GM06990 (cell line): Measurements from ENCODE around the gene TMC1.

Experiments
- DNase-seq: peaks from one replicate; pipeline ENCODE4 v3.0.0-alpha.2; 2011; ENCODE audit not compliant: insufficient read length; ENCODE audit errors: extremely low read depth
- H3K27me3 ChIP-seq: replicated peaks from 2 replicates; pipeline ENCODE4 v1.6.0; 2011; ENCODE audit warnings: low read length; ENCODE audit not compliant: control insufficient read depth, insufficient read depth
- H3K36me3 ChIP-seq: 2 replicates; pipeline ENCODE4 v1.5.1; 2011; ENCODE audit warnings: low read length; ENCODE audit not compliant: control insufficient read depth, insufficient read depth
- H3K4me3 ChIP-seq: replicated peaks from 2 replicates; pipeline ENCODE4 v1.5.1; 2011; ENCODE audit warnings: low read depth, mild to moderate bottlenecking, control low read depth, low read length
- TF ChIP-seq, protein P1 (sequence below): IDR thresholded peaks from 2 replicates; pipeline ENCODE4 v1.5.1; 2011; ENCODE audit warnings: low read length, control low read depth, mild to moderate bottlenecking, inconsistent platforms; ENCODE audit not compliant: insufficient read depth, poor library complexity, severe bottlenecking

The TMC1 gene

DNA sequence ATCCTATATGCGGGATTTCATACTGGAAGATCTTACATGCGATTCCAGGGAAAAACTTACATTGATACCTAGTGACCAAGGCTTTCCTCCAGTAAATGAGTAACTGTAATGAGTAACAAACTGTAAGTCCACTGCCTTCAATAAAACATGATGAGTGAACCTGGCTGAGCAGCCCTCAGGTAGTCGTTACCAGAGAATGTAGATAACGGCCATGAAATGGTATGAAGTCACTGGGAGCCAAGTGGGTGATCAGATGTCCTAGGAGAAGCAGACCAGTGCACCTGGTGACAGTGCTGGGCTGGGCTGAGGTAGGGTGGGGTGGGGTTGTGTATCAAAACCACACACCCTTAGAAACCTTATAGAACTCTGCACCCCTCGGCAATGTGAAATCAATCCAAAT lies 227.9 kb downstream of the TMC1 start:
- Histone ChIP-seq H3K36me3 (no peaks in the 10 kb centered on the region), H3K4me3 (no peak overlapping the region), H3K27me3 (no peaks in the 10 kb centered on the region; the same call in none of the 2 replicates)
- DNase-seq, result no peak
- TF ChIP-seq, protein P1, sequence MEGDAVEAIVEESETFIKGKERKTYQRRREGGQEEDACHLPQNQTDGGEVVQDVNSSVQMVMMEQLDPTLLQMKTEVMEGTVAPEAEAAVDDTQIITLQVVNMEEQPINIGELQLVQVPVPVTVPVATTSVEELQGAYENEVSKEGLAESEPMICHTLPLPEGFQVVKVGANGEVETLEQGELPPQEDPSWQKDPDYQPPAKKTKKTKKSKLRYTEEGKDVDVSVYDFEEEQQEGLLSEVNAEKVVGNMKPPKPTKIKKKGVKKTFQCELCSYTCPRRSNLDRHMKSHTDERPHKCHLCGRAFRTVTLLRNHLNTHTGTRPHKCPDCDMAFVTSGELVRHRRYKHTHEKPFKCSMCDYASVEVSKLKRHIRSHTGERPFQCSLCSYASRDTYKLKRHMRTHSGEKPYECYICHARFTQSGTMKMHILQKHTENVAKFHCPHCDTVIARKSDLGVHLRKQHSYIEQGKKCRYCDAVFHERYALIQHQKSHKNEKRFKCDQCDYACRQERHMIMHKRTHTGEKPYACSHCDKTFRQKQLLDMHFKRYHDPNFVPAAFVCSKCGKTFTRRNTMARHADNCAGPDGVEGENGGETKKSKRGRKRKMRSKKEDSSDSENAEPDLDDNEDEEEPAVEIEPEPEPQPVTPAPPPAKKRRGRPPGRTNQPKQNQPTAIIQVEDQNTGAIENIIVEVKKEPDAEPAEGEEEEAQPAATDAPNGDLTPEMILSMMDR, result no peak

DNA sequence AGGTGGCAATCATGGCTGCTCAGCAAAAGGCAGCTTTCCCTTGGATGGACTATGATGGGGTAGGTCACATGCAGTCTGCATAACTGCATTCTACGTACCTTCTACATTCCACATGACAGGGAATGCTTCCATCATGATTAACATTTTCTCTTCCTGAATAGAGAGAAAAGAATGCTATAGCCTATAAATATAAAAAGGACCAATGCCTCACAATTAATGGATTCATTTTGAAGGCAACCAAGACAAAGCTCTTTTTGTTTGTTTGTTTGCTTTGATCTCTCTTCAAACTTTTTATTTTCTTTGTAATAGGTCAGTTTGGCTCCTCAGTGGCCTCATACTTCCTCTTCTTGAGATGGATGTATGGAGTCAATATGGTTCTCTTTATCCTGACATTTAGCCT lies 230.1 kb downstream of the TMC1 start:
- no peak overlapping the region for H3K4me3 ChIP-seq
- no peak for DNase-seq
- TF ChIP-seq, protein P1, result no peak
- H3K27me3 ChIP-seq, result no peaks in the 10 kb centered on the region; the same call in none of the 2 replicates
- no peaks in the 10 kb centered on the region for H3K36me3 ChIP-seq

DNA sequence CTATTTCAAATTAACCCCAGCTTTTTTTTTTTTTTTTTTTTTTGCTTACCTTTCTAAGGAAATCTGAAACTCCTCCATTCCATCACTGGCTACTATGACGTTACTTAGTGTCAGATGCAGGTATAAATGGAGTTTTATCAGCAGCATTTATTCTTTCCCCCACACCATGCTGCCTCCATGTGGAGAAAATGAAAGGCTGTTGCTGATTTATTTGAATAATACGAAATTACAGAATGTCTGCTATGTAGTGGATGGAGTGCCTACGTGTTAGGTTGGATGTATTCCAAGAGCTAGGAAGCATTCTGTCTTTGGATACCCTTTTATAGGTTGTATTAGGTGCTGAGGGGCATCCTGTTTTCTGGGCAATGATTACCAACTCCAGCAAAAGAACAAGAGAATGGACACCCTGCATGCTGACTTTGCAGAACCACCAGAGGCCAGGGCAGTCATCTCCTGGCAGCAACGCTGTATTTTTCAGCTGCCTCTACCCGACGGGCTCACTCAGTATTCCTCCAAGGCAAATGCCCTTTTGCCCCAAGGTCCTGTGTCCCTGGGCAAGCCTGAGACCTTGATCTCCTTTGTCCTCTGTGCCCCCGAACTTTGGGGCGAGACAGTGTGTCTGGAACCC lies 232.0 kb downstream of the TMC1 start:
- no peak for DNase-seq
- no peaks in the 10 kb centered on the region for H3K36me3 ChIP-seq
- TF ChIP-seq, protein P1, result no peak
- no peaks in the 10 kb centered on the region; the same call in none of the 2 replicates for H3K27me3 ChIP-seq
- no peak overlapping the region for H3K4me3 ChIP-seq

DNA sequence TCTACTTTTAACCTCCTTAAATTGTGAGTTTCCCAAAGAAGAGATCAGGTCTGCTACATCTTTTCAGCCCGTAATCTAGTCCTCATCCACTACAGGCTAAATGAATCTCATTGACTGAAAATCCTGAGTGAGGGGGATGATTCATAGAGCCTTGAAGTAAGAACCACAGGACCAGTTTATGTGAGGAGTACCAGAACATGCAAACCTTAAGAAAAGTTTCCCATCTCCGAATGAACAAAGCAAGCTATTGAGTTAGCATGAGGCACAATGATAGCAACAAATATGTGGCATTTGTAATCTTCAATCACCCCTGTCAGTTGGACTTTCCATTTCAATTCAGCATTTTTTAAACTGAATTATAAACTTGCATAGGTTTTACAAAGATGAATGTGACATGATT lies 234.4 kb downstream of the TMC1 start:
- no peak for DNase-seq
- no peaks in the 10 kb centered on the region; the same call in none of the 2 replicates for H3K27me3 ChIP-seq
- H3K36me3 ChIP-seq, result no peaks in the 10 kb centered on the region
- TF ChIP-seq, protein P1, result no peak
- no peak overlapping the region for H3K4me3 ChIP-seq

DNA sequence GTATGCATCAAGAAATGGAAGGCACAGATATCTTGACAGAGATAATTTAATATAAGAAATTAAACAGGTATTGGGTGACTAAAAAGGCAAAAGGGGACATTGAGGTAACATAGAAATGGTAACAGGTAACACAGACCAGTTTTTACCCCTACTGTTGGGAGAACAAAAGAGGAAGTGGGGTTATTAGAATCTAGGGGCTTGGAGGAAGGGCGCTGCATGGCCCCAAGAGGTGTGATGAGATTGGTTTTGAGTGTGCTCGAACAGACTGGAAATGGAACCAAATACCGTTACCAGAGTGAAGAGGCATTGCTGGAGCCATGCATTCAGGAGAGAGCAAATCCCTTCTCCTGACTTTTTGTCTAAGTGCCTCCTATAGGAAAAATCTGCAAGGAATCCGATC lies 237.5 kb downstream of the TMC1 start:
- H3K27me3 ChIP-seq, result no peaks in the 10 kb centered on the region; the same call in none of the 2 replicates
- H3K36me3 ChIP-seq, result no peaks in the 10 kb centered on the region
- H3K4me3 ChIP-seq, result no peak overlapping the region
- TF ChIP-seq, protein P1, result no peak
- no peak for DNase-seq

DNA sequence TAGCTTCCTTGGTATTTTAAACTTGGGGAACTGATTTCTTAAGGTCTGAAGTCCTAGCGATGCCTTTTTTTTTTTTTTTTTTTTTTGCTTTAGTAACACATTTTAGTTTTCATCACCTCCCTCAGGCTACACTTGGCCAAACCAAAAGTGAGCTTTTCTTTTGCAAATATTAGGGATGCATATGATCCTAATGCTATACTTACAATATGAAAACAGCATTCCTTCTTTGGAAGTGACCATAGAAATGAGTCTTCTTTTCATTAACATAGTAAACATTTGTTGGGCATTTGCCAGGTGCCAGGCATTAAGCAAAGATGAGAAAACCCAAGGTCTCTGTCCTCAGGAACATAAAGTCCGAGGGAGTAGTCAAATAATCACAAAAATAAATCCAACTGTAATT lies 241.6 kb downstream of the TMC1 start:
- Histone ChIP-seq H3K4me3 (no peak overlapping the region), H3K27me3 (no peaks in the 10 kb centered on the region; the same call in 1 of the 2 replicates), H3K36me3 (no peaks in the 10 kb centered on the region)
- DNase-seq, result no peak
- TF ChIP-seq, protein P1, result no peak
